SK-N-SH treated with all-trans-retinoic acid at 6 μM for 48 hours (cell line): ENCODE data around the gene C6orf120.

Source experiments
- ATAC-seq: fragments of 200-7000 bp; cut with Tn5 transposase; 3 replicates; pipeline ENCODE4 v1.9.1; 2020; ENCODE audit warnings: mild to moderate bottlenecking, moderate library complexity
- ISL1 ChIP-seq: fragments of 250-450 bp; sonication (Bioruptor Pico); IDR thresholded peaks from 2 replicates; pipeline ENCODE4 v2.1.2; 2022; ENCODE audit warnings: mild to moderate bottlenecking, moderate library complexity
- OSR1 ChIP-seq: fragments of 250-450 bp; sonication (Bioruptor Pico); IDR thresholded peaks from 2 replicates; pipeline ENCODE4 v1.8.0; 2022; ENCODE audit warnings: moderate library complexity, mild to moderate bottlenecking, inconsistent platforms
- PATZ1 ChIP-seq: fragments of 250-450 bp; sonication (Bioruptor Pico); IDR thresholded peaks from 2 replicates; pipeline ENCODE4 v1.8.0; 2020; ENCODE audit warnings: mild to moderate bottlenecking, moderate library complexity, borderline replicate concordance
- POU6F1 ChIP-seq: fragments of 250-450 bp; sonication (Bioruptor Pico); IDR thresholded peaks from 2 replicates; pipeline ENCODE4 v1.8.0; 2021; ENCODE audit warnings: low read depth, mild to moderate bottlenecking, moderate library complexity, borderline replicate concordance
- PPARA ChIP-seq: fragments of 250-450 bp; sonication (Bioruptor Pico); IDR thresholded peaks from 2 replicates; pipeline ENCODE4 v1.5.0; 2020; ENCODE audit warnings: mild to moderate bottlenecking, borderline replicate concordance
- RARB ChIP-seq: fragments of 250-450 bp; sonication (Bioruptor Pico); IDR thresholded peaks from 2 replicates; pipeline ENCODE4 v1.8.0; 2021; ENCODE audit warnings: mild to moderate bottlenecking, moderate library complexity
- TOX ChIP-seq: fragments of 250-450 bp; sonication (Bioruptor Pico); IDR thresholded peaks from 2 replicates; pipeline ENCODE4 v1.8.0; 2021; ENCODE audit warnings: mild to moderate bottlenecking, moderate library complexity, borderline replicate concordance
- TSHZ2 ChIP-seq: fragments of 250-450 bp; sonication (Bioruptor Pico); IDR thresholded peaks from 2 replicates; pipeline ENCODE4 v1.5.0; 2020; ENCODE audit warnings: mild to moderate bottlenecking, moderate library complexity
- ZFP3 ChIP-seq: fragments of 250-450 bp; sonication (Bioruptor Pico); IDR thresholded peaks from 2 replicates; pipeline ENCODE4 v1.5.0; 2020; ENCODE audit warnings: mild to moderate bottlenecking, moderate library complexity
- ZFP30 ChIP-seq: fragments of 450-650 bp; formaldehyde crosslinking; IDR thresholded peaks from 2 replicates; pipeline ENCODE4 v1.5.0; 2022; ENCODE audit warnings: mild to moderate bottlenecking, moderate library complexity
- ZNF565 ChIP-seq: fragments of 450-650 bp; formaldehyde crosslinking; conservative IDR thresholded peaks from 2 replicates; pipeline ENCODE4 v1.5.0; 2020; ENCODE audit warnings: low read depth, mild to moderate bottlenecking, moderate library complexity
- ZNF8 ChIP-seq: fragments of 450-650 bp; formaldehyde crosslinking; IDR thresholded peaks from 2 replicates; pipeline ENCODE4 v1.5.0; 2020; ENCODE audit warnings: mild to moderate bottlenecking, moderate library complexity
- TF ChIP-seq, protein P1 (sequence below): fragments of 250-450 bp; sonication (Bioruptor Pico); IDR thresholded peaks from 2 replicates; pipeline ENCODE4 v1.5.1; 2021; ENCODE audit warnings: mild to moderate bottlenecking, moderate library complexity

The C6orf120 gene

DNA sequence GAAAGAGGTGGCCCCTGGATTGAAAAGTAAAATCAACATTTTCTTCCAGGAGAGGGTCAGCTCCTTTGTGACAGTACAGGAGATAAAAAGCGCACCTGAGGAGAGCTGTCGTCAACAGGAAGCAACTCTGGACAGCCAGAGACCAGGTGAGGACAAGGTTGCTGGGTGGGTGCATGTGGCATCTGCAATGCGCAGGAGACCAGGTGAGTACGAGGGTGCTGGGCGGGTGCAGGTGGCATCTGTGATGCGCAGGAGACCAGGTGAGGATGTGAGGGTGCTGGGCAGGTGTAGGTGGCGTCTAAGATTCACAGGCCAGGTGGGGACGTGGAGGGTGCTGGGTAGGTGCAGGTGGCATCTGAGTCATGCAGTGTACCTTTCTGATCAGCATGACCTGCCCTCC is 38.5 kb upstream of the C6orf120 start:
- no peak for TF ChIP-seq OSR1 (CRISPR knock-in tag)
- TF ChIP-seq ZNF565 (CRISPR knock-in tag), result no peak
- no peak for TF ChIP-seq TSHZ2
- TF ChIP-seq, all 23 proteins: peak for 0
- no peak for ATAC-seq

DNA sequence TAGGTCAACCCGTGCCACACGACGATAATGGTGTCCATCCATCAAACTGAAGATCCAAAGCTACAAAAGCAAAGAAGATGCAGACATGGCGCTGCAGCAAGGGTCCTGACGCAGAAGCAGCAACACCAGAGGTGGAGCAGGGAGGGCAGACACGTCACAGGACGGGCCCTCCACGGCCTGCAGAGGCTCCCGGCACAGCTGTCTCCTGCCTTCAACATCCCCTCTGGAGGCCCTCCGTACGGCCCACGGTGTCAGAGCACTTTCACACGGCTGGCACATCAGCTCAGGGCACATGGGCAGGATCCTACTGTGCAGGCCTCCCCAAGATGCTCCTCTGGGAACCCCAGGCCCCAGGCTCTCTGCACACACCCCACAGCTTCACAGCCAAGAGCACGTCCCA is 37.7 kb upstream of the C6orf120 start:
- no peak for ATAC-seq
- TF ChIP-seq POU6F1 (CRISPR knock-in tag) (no peak), TSHZ2 (no peak), PPARA (CRISPR knock-in tag) (no peak), ZFP3 (no peak), RARB (CRISPR knock-in tag) (no peak), TOX (no peak)

- ATAC-seq, result no peak
These were observed 36.6 kb upstream of the C6orf120 start for GRCh38 chr6:169665289-169665688.

GRCh38 chr6:169666441-169666840 is 35.5 kb upstream of the C6orf120 start:
- TF ChIP-seq RARB (CRISPR knock-in tag) (no peak), PATZ1 (CRISPR knock-in tag) (no peak), ISL1 (CRISPR knock-in tag) (no peak), PPARA (CRISPR knock-in tag) (no peak)
- TF ChIP-seq, protein P1, sequence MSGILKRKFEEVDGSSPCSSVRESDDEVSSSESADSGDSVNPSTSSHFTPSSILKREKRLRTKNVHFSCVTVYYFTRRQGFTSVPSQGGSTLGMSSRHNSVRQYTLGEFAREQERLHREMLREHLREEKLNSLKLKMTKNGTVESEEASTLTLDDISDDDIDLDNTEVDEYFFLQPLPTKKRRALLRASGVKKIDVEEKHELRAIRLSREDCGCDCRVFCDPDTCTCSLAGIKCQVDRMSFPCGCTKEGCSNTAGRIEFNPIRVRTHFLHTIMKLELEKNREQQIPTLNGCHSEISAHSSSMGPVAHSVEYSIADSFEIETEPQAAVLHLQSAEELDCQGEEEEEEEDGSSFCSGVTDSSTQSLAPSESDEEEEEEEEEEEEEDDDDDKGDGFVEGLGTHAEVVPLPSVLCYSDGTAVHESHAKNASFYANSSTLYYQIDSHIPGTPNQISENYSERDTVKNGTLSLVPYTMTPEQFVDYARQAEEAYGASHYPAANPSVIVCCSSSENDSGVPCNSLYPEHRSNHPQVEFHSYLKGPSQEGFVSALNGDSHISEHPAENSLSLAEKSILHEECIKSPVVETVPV (CRISPR knock-in tag), result no peak
- no peak for ATAC-seq

More at GRCh38 chr6:169665289-169665688, 36.6 kb upstream of the C6orf120 start:
- TF ChIP-seq ZFP30 (CRISPR knock-in tag), result no peak
- TF ChIP-seq ISL1 (CRISPR knock-in tag), result no peak
- TF ChIP-seq POU6F1 (CRISPR knock-in tag), result no peak

DNA sequence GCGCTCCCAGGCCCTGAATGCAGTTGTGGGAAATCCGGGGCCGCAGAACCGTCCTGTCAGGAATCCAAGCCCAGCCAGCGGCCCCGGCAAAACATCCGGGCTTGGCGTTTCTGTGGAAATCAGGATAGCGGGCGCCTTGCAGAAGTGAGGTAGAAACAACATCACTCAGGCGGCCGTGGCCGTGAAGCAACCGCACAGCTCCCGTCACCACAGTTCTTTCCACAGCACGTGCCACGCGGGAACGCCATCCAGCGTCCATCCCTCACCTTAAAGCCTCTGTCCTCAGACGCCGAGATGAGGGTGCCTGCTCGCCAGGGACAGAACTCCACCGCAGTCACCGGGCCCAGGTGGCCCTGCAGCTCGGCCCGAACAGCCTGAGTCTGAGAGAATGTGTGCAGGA is 34.2 kb upstream of the C6orf120 start:
- no peak for ATAC-seq
- no peak for TF ChIP-seq ZNF8 (CRISPR knock-in tag)
